NCI-H146 treated with DMSO at 0.1 percent for 48 hours (cell line): ENCODE results near the gene STT3A.
A peak's percentile ranks its signal among the peaks of the same experiment; 100 is the strongest.

ENCODE experiments used
- DNase-seq: peaks from one replicate; lab custom pipeline; 2025; ENCODE audit not compliant: unreplicated experiment; lab: John Stamatoyannopoulos, UW

STT3A gene

GRCh38 chr11:125587480-125587879 is 5.2 kb upstream of the STT3A start:
- DNase-seq = no peak

DNA sequence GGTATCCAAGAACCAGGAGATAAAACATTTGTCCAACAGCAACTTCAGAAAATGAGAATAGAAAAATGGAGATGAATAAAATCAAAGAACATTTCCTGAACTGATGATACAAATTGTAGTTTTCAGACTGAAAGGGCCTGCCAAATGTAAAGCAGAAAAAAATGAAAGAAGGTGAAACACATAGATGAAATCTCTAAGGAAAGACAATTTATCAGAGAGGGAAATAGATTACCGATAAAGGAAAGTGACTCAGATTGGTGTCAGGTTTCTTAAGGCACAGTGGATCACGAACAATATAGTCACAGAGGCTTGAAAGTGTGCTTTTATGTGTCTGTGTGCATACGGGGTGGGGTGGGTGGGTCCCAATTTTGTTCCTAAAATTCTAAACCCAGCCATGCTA is 4.1 kb upstream of the STT3A start:
- no peak for DNase-seq

DNA sequence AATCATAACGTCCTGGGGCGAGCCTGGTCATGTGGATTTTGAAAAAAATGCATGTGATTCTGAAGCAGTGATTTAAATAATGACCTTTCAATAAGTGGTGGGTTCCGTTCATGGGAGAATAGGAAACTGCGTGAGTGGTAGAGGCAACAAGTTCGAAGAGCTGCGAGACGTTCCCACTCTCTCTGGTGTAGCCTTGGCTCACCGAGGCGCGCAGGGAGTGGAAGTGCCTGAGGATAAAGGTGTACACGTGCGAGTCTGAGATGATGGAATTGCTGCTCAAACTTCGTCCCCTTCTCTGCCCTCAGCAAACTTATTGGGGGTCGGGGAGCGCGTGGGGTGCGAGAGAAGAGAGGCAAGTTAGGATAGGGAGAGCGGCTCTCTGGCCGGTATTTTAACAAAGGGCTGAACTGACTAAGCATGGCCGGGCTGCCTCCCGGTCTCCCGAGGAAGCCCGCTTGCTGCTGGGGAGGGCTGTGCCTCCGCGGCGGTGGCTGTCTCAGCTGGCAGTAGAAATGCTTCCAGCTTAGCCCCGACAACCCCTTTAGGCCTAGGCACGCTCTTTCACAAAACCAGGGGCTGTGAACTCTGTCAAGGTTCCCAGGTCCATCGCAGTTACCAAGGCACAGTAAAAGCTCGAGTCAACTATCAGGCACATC is 875 bp upstream of the STT3A start:
- peak; percentile 66 for DNase-seq

DNA sequence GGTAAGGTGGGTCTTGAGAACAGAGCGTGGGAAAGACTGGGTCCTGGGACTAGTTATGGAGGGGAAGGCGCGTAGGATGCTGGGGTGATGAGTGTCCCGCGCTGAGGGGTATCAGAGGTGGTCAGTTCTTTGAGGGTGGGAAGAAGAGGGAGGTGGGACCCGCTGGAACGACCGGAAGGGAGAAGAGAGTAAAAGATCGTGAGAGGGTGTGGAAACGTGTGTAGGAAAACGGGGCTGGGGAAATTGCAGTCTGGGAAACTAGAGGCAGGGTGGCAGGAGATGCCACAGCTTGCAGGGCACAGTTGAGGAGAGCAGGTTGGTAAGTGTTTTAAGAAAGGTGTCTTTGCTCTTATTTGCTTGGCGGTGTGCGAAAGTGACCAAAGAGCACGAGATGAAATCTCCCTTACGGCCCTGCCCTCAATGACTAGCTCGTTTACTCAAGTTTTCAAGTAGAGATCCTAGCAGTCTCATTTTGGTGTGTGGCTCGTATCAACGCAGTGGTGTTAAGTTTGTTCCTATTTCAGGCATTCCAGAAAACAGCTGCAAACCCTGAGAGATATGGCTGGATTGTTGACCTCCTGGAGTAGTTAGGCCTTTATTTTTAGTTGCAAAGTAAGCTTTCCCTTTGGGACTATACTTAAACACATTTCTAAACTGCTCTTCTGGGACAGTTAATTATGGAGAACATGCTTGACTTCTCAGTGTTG is 615 bp downstream of the STT3A start:
- DNase-seq = peak; percentile 62

- DNase-seq = no peak
Measured at GRCh38 chr11:125594958-125595357, 2.3 kb downstream of the STT3A start.

GRCh38 chr11:125600663-125601062 is 8.0 kb downstream of the STT3A start:
- no peak for DNase-seq

DNA sequence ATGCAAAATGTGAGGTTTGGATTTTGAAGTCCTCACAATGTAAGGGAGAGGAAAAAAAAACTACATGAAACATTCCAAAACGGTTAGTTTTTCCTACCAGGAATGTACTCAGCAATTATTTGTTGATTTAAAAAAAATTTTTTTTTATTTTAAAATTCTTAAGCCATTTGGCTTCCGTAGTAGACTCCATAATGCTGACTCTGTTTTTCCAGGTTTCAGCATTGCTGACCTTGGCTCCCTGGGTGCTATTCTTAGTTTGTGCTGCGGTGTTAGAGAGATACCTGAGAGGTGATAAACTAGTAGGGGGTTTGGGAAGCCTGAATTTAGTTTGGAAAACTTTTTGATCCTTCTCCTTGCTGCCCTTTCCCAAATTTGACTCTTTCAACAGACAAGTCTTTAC is 10.6 kb downstream of the STT3A start:
- no peak for DNase-seq

GRCh38 chr11:125605417-125605816 is 12.8 kb downstream of the STT3A start:
- no peak for DNase-seq

GRCh38 chr11:125609545-125609944 is 16.9 kb downstream of the STT3A start:
- DNase-seq = no peak

GRCh38 chr11:125618383-125618782 is 25.7 kb downstream of the STT3A start:
- DNase-seq = no peak

DNA sequence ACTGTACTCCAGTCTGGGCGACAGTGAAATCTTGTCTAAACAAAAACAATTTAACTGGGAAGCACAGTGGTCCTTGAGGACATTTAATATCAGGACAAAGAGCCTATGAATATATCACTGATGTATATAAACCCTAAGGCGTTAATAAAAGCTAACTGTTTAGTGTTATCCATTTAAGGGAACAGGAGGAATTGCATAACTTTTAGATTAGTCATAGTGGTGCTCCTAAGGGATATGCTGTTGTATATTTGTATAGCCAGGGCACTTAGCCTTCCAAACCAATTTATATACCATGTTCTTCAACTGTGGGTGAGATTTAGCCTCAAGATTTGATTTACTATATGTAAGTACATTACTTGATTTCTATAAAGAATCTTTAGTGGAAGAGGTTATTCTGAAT is 29.3 kb downstream of the STT3A start:
- DNase-seq = no peak

DNA sequence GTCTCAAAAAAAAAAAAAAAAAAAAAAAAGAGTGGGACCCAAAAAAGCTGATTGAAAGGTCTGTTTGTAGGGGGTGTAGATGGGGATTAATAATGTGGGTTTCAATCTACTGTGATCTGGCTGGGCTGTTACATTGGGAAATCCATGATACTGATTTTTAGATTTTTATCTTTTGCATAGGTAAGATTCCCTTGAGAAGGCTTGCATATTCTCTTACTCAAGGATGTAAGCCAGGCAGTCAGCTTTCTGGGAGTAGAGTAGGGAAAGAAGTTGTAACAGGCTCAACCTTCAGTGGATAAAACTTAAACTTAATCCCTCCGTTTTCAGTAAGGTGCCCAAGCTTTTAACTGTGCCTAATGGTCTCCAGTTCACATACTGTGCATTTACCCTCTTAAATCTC is 30.4 kb downstream of the STT3A start:
- no peak for DNase-seq

- no peak for DNase-seq
Measured at GRCh38 chr11:125624756-125625213, 32.1 kb downstream of the STT3A start, which contains the start of gene CHEK1. CHEK1 (plus strand) TSS chr11:125625163; CDS start chr11:125626769, 1,606 bp downstream.

GRCh38 chr11:125625225-125625629 is 32.6 kb downstream of the STT3A start:
- DNase-seq = no peak

GRCh38 chr11:125625630-125626287 is 33.1 kb downstream of the STT3A start:
- DNase-seq = peak; percentile 88

GRCh38 chr11:125626288-125626950 is 33.8 kb downstream of the STT3A start:
- DNase-seq = peak; percentile 88

- no peak for DNase-seq
Measured at GRCh38 chr11:125627236-125627910, 34.7 kb downstream of the STT3A start.

GRCh38 chr11:125637840-125638239 is 45.2 kb downstream of the STT3A start:
- DNase-seq = no peak

DNA sequence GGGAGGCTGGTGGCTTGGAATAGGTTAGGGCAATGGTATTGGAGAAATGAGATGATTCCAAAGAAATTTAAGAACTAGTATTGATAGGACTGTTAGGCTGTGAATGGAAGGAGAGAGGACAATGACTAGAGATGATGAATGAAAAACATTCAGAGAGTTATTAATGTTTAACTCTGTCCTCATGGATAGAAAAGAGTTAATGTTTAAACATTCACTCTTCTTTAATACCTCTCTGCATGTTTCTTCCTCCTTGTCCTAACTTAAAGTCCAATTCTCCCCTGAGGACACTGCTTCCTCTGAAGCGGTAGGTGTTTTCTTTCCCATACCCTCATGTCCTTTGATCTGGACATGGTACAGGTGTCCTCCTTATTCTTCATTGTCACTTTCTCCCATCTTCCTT is 45.7 kb downstream of the STT3A start:
- no peak for DNase-seq

GRCh38 chr11:125645871-125646270 is 53.2 kb downstream of the STT3A start:
- DNase-seq = no peak
